Tibial nerve (tissue), 4 donors: Measurements from ENCODE around the gene PMS1. TPM values are rescaled to one million over a fixed set of nuclear protein-coding genes. Genes with fewer than 3 reads are reported as not detected.
A peak's percentile ranks its signal among the peaks of the same experiment; 100 is the strongest.

Source experiments
- DNase-seq, 2 donors: peaks; one replicate each; pipeline ENCODE4 v3.0.0-alpha.2; 2019; ENCODE audit warnings: low spot score in 2 of 2
- H3K27ac ChIP-seq, 4 donors: fragments of 200-600 bp; sonication (generic) in 3 of 4; one replicate each; pipeline ENCODE4 v1.5.1; 2017 to 2019; ENCODE audit warnings: mild to moderate bottlenecking in 1 of 4
- H3K27me3 ChIP-seq, 2 donors: fragments of 200-600 bp; sonication (generic) in 1 of 2; one replicate each; pipeline versions ENCODE4 v1.5.1 to v1.6.0; 2017 to 2019
- H3K36me3 ChIP-seq, 3 donors: fragments of 200-600 bp; sonication (generic); one replicate each; pipeline ENCODE4 v1.5.1; 2018 to 2019
- H3K4me1 ChIP-seq, 4 donors: fragments of 200-600 bp; sonication (generic) in 3 of 4; one replicate each; pipeline ENCODE4 v1.5.1; 2017 to 2019
- H3K4me3 ChIP-seq, 4 donors: fragments of 200-600 bp; sonication (generic) in 3 of 4; one replicate each; pipeline ENCODE4 v1.5.1; 2017 to 2019; ENCODE audit warnings: mild to moderate bottlenecking in 1 of 4, moderate library complexity in 1 of 4
- H3K9me3 ChIP-seq, 4 donors: fragments of 200-600 bp; sonication (generic) in 3 of 4; one replicate each; pipeline ENCODE4 v1.5.1; 2017 to 2019
- EP300 ChIP-seq, 2 donors: sonication (generic); formaldehyde crosslinking; IDR thresholded peaks; one replicate each; pipeline ENCODE4 v1.6.1; 2017; ENCODE audit warnings: antibody characterized with exemption in 2 of 2, mild to moderate bottlenecking in 1 of 2
- POLR2A ChIP-seq, 2 donors: fragments of 450-650 bp; IDR thresholded peaks; one replicate each; pipeline ENCODE4 v1.6.1; 2017; ENCODE audit warnings: antibody characterized with exemption in 2 of 2, mild to moderate bottlenecking in 2 of 2, moderate library complexity in 2 of 2
- WGBS, 2 donors: methylation state at CpG; one replicate each; pipeline ENCODE4 v1.1.5; 2018; 5-methylcytosine and 5-hydroxymethylcytosine counted together
- total RNA-seq, 4 donors: library from RNA; depleted of rRNA; stranded (reverse); fragments of >200 nt; gene quantifications; one replicate each; pipeline ENCODE4 v1.1.0, GENCODE V29; 2016
- TF ChIP-seq, protein P1 (sequence below), 5 experiments: fragments of 200-600 bp in 3 of 5; fragments of 450-650 bp in 2 of 5; sonication (generic) in 3 of 5; IDR thresholded peaks; one replicate each; pipeline ENCODE4 v1.5.1; 2016 to 2019; ENCODE audit warnings: antibody characterized with exemption in 5 of 5, mild to moderate bottlenecking in 3 of 5, moderate library complexity in 2 of 5

The PMS1 gene
- total RNA-seq, 4 donors from 2014 or later, result 11.2 to 33.0 (median 21.0) TPM

DNA sequence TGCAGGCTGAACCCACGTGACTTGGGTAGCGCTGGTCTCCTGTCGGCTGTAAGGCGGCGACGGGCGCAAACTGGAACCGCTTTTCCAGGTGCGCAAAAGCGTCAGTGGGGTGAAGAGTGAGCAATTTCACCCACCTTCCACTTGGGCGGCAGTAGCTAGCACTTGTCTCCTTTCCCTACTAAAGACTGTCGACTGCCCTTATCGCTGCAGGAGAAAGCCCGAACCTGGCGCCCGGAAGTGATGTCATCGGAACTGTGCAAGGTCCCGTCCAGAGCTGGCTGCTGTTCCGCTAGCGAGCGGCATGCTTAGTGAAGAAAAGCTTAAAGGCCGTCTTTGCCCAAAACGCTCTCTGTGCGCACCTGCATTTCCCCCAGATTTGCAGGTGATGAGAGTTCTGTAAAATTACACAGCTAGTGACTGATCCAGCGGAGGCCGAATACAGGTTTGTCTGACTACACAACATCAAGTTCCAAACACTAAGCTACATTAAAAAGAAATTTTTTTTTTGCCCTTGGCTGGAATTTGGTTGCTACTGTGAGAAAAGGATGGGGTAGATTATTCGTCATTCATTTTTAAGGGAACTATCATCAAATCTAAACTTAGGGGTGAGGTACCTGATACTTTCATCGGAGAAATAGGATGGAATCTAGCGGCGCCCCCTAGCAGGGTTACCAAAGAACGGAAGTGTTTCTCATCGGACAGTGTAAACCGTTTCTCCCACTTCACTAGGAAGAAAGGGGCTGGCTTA lies 21.5 kb upstream of the PMS1 start, which contains the start of gene OSGEPL1:
OSGEPL1 (minus strand) TSS at position 242 of the 748 bp plus-strand sequence. CDS start 1,152 bp downstream, outside the sequence.
- TF ChIP-seq EP300 (IDR thresholded peaks at IDR 0.05) (peak in 1 of 2 donors; percentile 66), POLR2A (IDR thresholded peaks at IDR 0.05) (peak in 1 of 2 donors; percentile 28)
- TF ChIP-seq, protein P1, sequence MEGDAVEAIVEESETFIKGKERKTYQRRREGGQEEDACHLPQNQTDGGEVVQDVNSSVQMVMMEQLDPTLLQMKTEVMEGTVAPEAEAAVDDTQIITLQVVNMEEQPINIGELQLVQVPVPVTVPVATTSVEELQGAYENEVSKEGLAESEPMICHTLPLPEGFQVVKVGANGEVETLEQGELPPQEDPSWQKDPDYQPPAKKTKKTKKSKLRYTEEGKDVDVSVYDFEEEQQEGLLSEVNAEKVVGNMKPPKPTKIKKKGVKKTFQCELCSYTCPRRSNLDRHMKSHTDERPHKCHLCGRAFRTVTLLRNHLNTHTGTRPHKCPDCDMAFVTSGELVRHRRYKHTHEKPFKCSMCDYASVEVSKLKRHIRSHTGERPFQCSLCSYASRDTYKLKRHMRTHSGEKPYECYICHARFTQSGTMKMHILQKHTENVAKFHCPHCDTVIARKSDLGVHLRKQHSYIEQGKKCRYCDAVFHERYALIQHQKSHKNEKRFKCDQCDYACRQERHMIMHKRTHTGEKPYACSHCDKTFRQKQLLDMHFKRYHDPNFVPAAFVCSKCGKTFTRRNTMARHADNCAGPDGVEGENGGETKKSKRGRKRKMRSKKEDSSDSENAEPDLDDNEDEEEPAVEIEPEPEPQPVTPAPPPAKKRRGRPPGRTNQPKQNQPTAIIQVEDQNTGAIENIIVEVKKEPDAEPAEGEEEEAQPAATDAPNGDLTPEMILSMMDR (IDR thresholded peaks at IDR 0.05), result peak in 4 of 5 experiments; percentile 29 to 61 (median 46)
- peak within 1 kb of the TSS; percentile 65 to 72 (median 70) for H3K4me3 ChIP-seq
- H3K36me3 ChIP-seq, result peaks cover 0 to 33% (median 0%) of the 10 kb centered on the region in 3 donors
- H3K27ac ChIP-seq, result peak within 1 kb of the TSS; percentile 81 to 90 (median 84)
- DNase-seq, result peak; percentile 79 to 91
- no peaks in the 10 kb centered on the region for H3K9me3 ChIP-seq
- H3K27me3 ChIP-seq, result no peaks in the 10 kb centered on the region
- H3K4me1 ChIP-seq, result peaks cover 0 to 24% (median 8%) of the 10 kb centered on the region in 4 donors
- WGBS, 2 donors, result 0% methylated on average over 28 to 33 of the region's 33 CpGs

GRCh38 chr2:189763908-189764661 lies 20.2 kb upstream of the PMS1 start:
- peak overlapping the region in 1 of 4 donors; percentile 72 for H3K4me3 ChIP-seq
- no peaks in the 10 kb centered on the region for H3K27me3 ChIP-seq
- no peak overlapping the region for H3K27ac ChIP-seq
- no peak for TF ChIP-seq EP300 (IDR thresholded peaks at IDR 0.05)
- no peak for TF ChIP-seq POLR2A (IDR thresholded peaks at IDR 0.05)
- TF ChIP-seq, protein P1 (IDR thresholded peaks at IDR 0.05), result no peak
- no peak for DNase-seq
- 65 to 69% methylated on average over 4 of the region's 4 CpGs for WGBS, 2 donors
- H3K4me1 ChIP-seq, result peaks cover 0 to 24% (median 8%) of the 10 kb centered on the region in 4 donors
- no peaks in the 10 kb centered on the region for H3K9me3 ChIP-seq
- H3K36me3 ChIP-seq, result peaks cover 0 to 26% (median 0%) of the 10 kb centered on the region in 3 donors

DNA sequence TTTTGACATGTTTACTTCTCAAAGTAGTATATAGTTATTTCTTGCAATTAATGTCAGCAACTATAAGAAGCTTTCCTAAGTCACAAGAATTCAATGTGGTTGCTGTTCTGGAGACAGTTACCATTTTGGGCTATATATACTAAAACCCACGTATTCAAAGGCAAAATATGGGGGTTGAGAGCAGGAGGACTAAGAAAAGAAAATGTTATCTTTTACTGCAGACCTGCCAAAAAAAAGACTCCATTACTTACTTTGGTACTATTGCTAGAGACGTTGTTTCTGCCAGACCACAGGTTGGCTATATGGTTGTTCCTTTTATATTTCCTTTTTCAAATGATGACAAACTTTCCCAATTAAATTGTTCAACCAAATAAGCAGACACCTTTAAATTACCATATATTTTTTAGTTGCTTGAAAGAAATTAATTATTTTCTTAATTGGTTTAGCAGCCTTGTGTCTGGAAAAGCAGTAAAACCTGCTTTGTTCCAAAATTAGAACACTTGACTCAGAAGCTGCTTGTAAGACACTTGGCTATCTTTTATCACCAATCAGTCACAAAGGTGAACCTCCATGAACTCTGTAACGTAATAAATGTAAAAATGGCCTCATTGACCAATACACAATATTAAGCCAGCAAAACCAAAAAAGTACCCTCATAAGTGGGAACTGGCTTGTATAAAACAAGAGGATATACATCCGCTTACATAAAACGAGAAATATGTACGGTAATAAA lies 13.5 kb upstream of the PMS1 start:
- no peak overlapping the region for H3K27ac ChIP-seq
- 51 to 57% methylated on average over 6 of the region's 6 CpGs for WGBS, 2 donors
- H3K4me3 ChIP-seq, result no peak overlapping the region
- peaks cover 0 to 77% (median 4%) of the 10 kb centered on the region in 3 donors for H3K36me3 ChIP-seq
- no peaks in the 10 kb centered on the region for H3K27me3 ChIP-seq
- DNase-seq, result no peak
- no peaks in the 10 kb centered on the region for H3K9me3 ChIP-seq
- TF ChIP-seq POLR2A (IDR thresholded peaks at IDR 0.05), result no peak
- TF ChIP-seq EP300 (IDR thresholded peaks at IDR 0.05), result no peak
- TF ChIP-seq, protein P1 (IDR thresholded peaks at IDR 0.05), result no peak
- no peaks in the 10 kb centered on the region for H3K4me1 ChIP-seq

DNA sequence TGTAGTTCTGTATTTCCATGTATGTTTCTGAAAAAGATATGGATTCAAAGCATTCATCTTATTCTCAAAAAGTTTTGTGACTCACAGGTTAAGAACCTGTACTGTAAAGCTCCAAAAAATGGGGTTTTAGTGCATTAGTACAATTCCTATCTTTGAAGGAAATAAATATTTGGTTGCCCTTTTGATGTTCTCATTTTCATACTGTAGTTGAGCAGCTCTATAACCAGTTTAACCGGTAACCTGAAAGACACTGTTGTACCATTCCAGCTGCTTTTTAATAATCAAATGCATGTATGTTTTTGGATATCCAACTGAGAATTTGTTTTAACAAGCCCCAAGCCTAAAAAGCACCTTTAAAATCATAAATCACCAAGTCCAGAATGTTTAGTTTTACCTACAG lies 12.0 kb upstream of the PMS1 start:
- Histone ChIP-seq H3K36me3 (peaks cover 0 to 81% (median 7%) of the 10 kb centered on the region in 3 donors), H3K9me3 (no peaks in the 10 kb centered on the region)
- 88 to 97% methylated on average over 1 of the region's 1 CpG for WGBS, 2 donors

More for the DNA sequence above, 12.0 kb upstream of the PMS1 start:
- H3K27me3 ChIP-seq, result no peaks in the 10 kb centered on the region
- no peaks in the 10 kb centered on the region for H3K4me1 ChIP-seq
- no peak for DNase-seq
- no peak overlapping the region for H3K4me3 ChIP-seq
- TF ChIP-seq, protein P1 (IDR thresholded peaks at IDR 0.05), result no peak
- no peak for TF ChIP-seq POLR2A (IDR thresholded peaks at IDR 0.05)
- TF ChIP-seq EP300 (IDR thresholded peaks at IDR 0.05), result no peak
- no peak overlapping the region for H3K27ac ChIP-seq
